ENCODE measurements around the gene PPP6C. TPM values are rescaled to one million over a fixed set of nuclear protein-coding genes. Genes with fewer than 3 reads are reported as not detected.

Gene PPP6C
- polyA plus RNA-seq, 1 experiment: 7.7 TPM

- Histone ChIP-seq H3K36me3 (ENCODE audit: control insufficient read depth, insufficient read depth, low read length) (peaks cover 9% of the 10 kb centered on the region), H3K4me3 (ENCODE audit: low read depth, low read length) (no peak overlapping the region), H3K27me3 (ENCODE audit: control insufficient read depth, insufficient read depth, low read length) (no peaks in the 10 kb centered on the region)
- no peak for TF ChIP-seq CTCF (IDR thresholded peaks at IDR 0.05; ENCODE audit: insufficient read depth, low read depth, low read length)
- no peak for DNase-seq (ENCODE audit: low read depth)
- CTCF ChIA-PET: interaction anchor here (0.8 to 1.3 kb wide), 3 partner anchors 216 to 288 kb away, joined by 3 read pairs; no protein-coding TSS in a partner anchor
- POLR2A ChIA-PET: no interaction called here
Observed at GRCh38 chr9:125150349-125151245, 39.0 kb downstream of the PPP6C start.

- POLR2A ChIA-PET: no interaction called here
- H3K4me3 ChIP-seq (ENCODE audit: low read depth, low read length): no peak overlapping the region
- no peak for DNase-seq (ENCODE audit: low read depth)
- CTCF ChIA-PET: interaction anchor here (0.6 kb wide), 2 partner anchors 24 to 231 kb away, joined by 3 read pairs; no protein-coding TSS in a partner anchor
- TF ChIP-seq CTCF (IDR thresholded peaks at IDR 0.05; ENCODE audit: insufficient read depth, low read depth, low read length): no peak
- peaks cover 7% of the 10 kb centered on the region for H3K36me3 ChIP-seq (ENCODE audit: control insufficient read depth, insufficient read depth, low read length)
- H3K27me3 ChIP-seq (ENCODE audit: control insufficient read depth, insufficient read depth, low read length): no peaks in the 10 kb centered on the region
Observed at GRCh38 chr9:125147401-125147951, 42.1 kb downstream of the PPP6C start.

- H3K27me3 ChIP-seq (ENCODE audit: control insufficient read depth, insufficient read depth, low read length): no peaks in the 10 kb centered on the region
- CTCF ChIA-PET: interaction anchor here (0.6 to 1.0 kb wide), 2 partner anchors 108 to 216 kb away, joined by 3 to 4 read pairs; no protein-coding TSS in a partner anchor
- DNase-seq (ENCODE audit: low read depth): peak; percentile 50
- POLR2A ChIA-PET: no interaction called here
- no peak for TF ChIP-seq CTCF (IDR thresholded peaks at IDR 0.05; ENCODE audit: insufficient read depth, low read depth, low read length)
- peaks cover 6% of the 10 kb centered on the region for H3K36me3 ChIP-seq (ENCODE audit: control insufficient read depth, insufficient read depth, low read length)
- H3K4me3 ChIP-seq (ENCODE audit: low read depth, low read length): no peak overlapping the region
Observed at GRCh38 chr9:125146247-125146646, 43.4 kb downstream of the PPP6C start.

DNA sequence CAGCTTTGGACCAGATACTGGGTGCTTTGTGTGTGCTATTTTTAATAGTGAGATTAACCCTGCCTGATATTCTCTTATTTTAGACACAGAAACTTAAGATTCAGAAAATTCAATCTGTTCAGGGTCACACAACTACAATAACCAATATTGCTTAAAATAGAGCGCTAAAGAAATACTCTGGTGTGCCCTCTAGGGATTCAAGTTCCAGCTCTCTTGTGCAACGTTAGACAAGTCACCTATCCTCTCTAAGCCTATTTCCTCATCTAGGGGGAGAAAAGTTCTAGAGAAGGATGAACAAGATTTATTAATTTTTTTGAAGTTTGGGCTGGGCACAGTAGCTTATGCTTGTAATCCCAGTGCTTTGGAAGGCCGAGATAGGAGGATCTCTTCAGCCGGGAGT lies 44.2 kb downstream of the PPP6C start:
- TF ChIP-seq CTCF (IDR thresholded peaks at IDR 0.05; ENCODE audit: insufficient read depth, low read depth, low read length): peak; percentile 15; the same call in 1 of the 2 replicates
- Histone ChIP-seq H3K4me3 (ENCODE audit: low read depth, low read length) (no peak overlapping the region), H3K27me3 (ENCODE audit: control insufficient read depth, insufficient read depth, low read length) (no peaks in the 10 kb centered on the region), H3K36me3 (ENCODE audit: control insufficient read depth, insufficient read depth, low read length) (peaks cover 2% of the 10 kb centered on the region; the same call in 1 of the 2 replicates)
- ChIA-PET POLR2A (no interaction called here), CTCF (interaction anchor here (0.6 to 0.9 kb wide), 3 partner anchors 109 to 292 kb away, joined by 3 to 4 read pairs (median 4); partner anchors contain the start of gene WDR38)
- no peak for DNase-seq (ENCODE audit: low read depth)

Data from BJ (cell line).